GM23338 (cell line): ENCODE measurements around the gene ARL4D. TPM values are rescaled to one million over a fixed set of nuclear protein-coding genes. Genes with fewer than 3 reads are reported as not detected.
A peak's percentile ranks its signal among the peaks of the same experiment; 100 is the strongest.

Experiments
- ATAC-seq: fragments of 200-7000 bp; cut with Tn5 transposase; 3 replicates; pipeline ENCODE4 v1.9.1; 2020
- DNase-seq: peaks from one replicate; pipeline ENCODE4 v3.0.0-alpha.2; 2015; ENCODE audit warnings: low spot score
- H2AFZ ChIP-seq: fragments of 200-600 bp; sonication (generic); 2 replicates; pipeline ENCODE4 v1.8.0; 2016; ENCODE audit warnings: antibody characterized with exemption, mild to moderate bottlenecking, moderate library complexity
- H3F3A ChIP-seq: fragments of 200-600 bp; sonication (generic); replicated peaks from 2 replicates; pipeline ENCODE4 v1.8.0; 2017; ENCODE audit warnings: antibody characterized with exemption, mixed run types, low read depth
- H3K27ac ChIP-seq: fragments of 200-600 bp; sonication (generic); 2 replicates; pipeline ENCODE4 v1.6.1; 2016; ENCODE audit warnings: low read depth
- H3K27me3 ChIP-seq: fragments of 200-600 bp; sonication (generic); 2 replicates; pipeline ENCODE4 v1.8.0; 2016; ENCODE audit warnings: mild to moderate bottlenecking, mixed run types, moderate library complexity; ENCODE audit not compliant: insufficient read depth
- H3K36me3 ChIP-seq: fragments of 200-600 bp; sonication (generic); 2 replicates; pipeline ENCODE4 v1.8.0; 2016; ENCODE audit warnings: mild to moderate bottlenecking; ENCODE audit not compliant: insufficient read depth
- H3K4me1 ChIP-seq: fragments of 200-600 bp; sonication (generic); 2 replicates; pipeline ENCODE4 v1.8.0; 2016; ENCODE audit warnings: mild to moderate bottlenecking, moderate library complexity; ENCODE audit not compliant: insufficient read depth
- H3K4me2 ChIP-seq: fragments of 200-600 bp; sonication (generic); 2 replicates; pipeline ENCODE4 v1.7.1; 2017; ENCODE audit warnings: mixed run types
- H3K4me3 ChIP-seq: fragments of 200-600 bp; sonication (generic); 2 replicates; pipeline ENCODE4 v1.6.1; 2016; ENCODE audit warnings: mixed run types
- H3K79me2 ChIP-seq: fragments of 200-600 bp; sonication (generic); replicated peaks from 2 replicates; pipeline ENCODE4 v1.8.0; 2017; ENCODE audit warnings: mild to moderate bottlenecking; ENCODE audit not compliant: insufficient read depth
- H3K9me2 ChIP-seq: fragments of 200-600 bp; sonication (generic); 2 replicates; pipeline ENCODE4 v1.8.0; 2017; ENCODE audit not compliant: insufficient read depth
- H4K20me1 ChIP-seq: fragments of 200-600 bp; sonication (generic); replicated peaks from 2 replicates; pipeline ENCODE4 v1.8.0; 2017; ENCODE audit warnings: mild to moderate bottlenecking; ENCODE audit not compliant: insufficient read depth
- H3K27ac Mint-ChIP-seq: 2 replicates; pipeline ENCODE4 v1.8.0; 2020; ENCODE audit warnings: inconsistent platforms, mild to moderate bottlenecking, moderate library complexity, mixed read lengths
- H3K27me3 Mint-ChIP-seq: 3 replicates; pipeline ENCODE4 v1.8.0; 2022; ENCODE audit warnings: low read depth, mild to moderate bottlenecking, moderate library complexity, mixed read lengths, inconsistent platforms; ENCODE audit not compliant: insufficient read depth, poor library complexity
- H3K36me3 Mint-ChIP-seq: 3 replicates; pipeline ENCODE4 v1.8.0; 2021; ENCODE audit warnings: low read depth, mild to moderate bottlenecking, inconsistent platforms, moderate library complexity, mixed read lengths
- H3K4me1 Mint-ChIP-seq: 3 replicates; pipeline ENCODE4 v1.8.0; 2020; ENCODE audit warnings: mild to moderate bottlenecking, inconsistent platforms, mixed read lengths
- H3K4me3 Mint-ChIP-seq: 3 replicates; pipeline ENCODE4 v1.8.0; 2021; ENCODE audit warnings: moderate library complexity, mild to moderate bottlenecking, inconsistent platforms, mixed read lengths
- H3K9me3 Mint-ChIP-seq: 3 replicates; pipeline ENCODE4 v1.8.0; 2020; ENCODE audit warnings: moderate library complexity, mild to moderate bottlenecking, inconsistent platforms, mixed read lengths
- CREB1 ChIP-seq: fragments of 250-450 bp; sonication (Bioruptor Pico); IDR thresholded peaks from 2 replicates; pipeline ENCODE4 v1.5.0; 2020; ENCODE audit warnings: low read depth, mild to moderate bottlenecking, moderate library complexity
- EZH2phosphoT487 ChIP-seq: fragments of 200-600 bp; sonication (generic); IDR thresholded peaks from one replicate; pipeline ENCODE4 v1.8.1; 2018; ENCODE audit warnings: antibody characterized with exemption; ENCODE audit not compliant: unreplicated experiment
- NANOG ChIP-seq: IDR thresholded peaks from 2 replicates; pipeline ENCODE4 v1.6.1; 2016; ENCODE audit warnings: antibody characterized with exemption, borderline replicate concordance
- ZNF331 ChIP-seq: fragments of 250-450 bp; sonication (Bioruptor Pico); IDR thresholded peaks from 2 replicates; pipeline ENCODE4 v1.5.0; 2020; ENCODE audit warnings: low read depth, mild to moderate bottlenecking, moderate library complexity
- polyA plus RNA-seq: library from polyadenylated mRNA; unstranded; fragments of >200 nt; fragmentation: Nextera tagmentation; extraction: Ambion mirVana; gene quantifications from 2 replicates; pipeline ENCODE4 v1.2.1, GENCODE V29; 2016
- total RNA-seq: library from RNA; depleted of rRNA; stranded (reverse); fragments of >200 nt; shearing (Covaris generic); gene quantifications from 2 replicates; pipeline ENCODE4 v1.2.3, GENCODE V29; 2014
- TF ChIP-seq, protein P1 (sequence below): IDR thresholded peaks from one replicate; pipeline ENCODE4 v1.6.1; 2018; ENCODE audit warnings: antibody characterized with exemption; ENCODE audit not compliant: unreplicated experiment
- TF ChIP-seq, protein P2 (sequence below): fragments of 250-450 bp; sonication (Bioruptor Pico); IDR thresholded peaks from 2 replicates; pipeline ENCODE4 v1.5.0; 2020; ENCODE audit warnings: mild to moderate bottlenecking, moderate library complexity

Gene ARL4D
- total and polyA plus RNA-seq, 2 experiments from 2014 or later: 8.7 to 9.5 TPM

DNA sequence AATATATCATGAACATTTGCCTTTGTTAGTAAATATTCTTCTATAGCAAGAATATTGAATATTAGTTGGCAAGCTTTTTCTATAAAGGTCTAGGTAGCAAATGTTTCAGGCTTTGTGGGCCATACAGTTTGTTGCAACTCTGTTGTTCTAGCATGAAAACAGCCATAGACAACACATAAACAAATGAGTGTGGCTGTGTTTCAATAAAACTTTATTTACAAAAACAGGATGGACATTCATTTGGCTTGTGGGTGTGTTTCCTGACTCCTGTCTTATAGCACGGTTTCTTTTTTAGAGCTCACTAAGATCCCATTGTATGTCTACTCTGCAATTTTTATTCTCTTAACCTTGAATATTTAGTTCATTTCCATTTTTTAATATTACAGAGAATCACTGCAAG lies 39.0 kb downstream of the ARL4D start (continued):
- TF ChIP-seq, protein P1, sequence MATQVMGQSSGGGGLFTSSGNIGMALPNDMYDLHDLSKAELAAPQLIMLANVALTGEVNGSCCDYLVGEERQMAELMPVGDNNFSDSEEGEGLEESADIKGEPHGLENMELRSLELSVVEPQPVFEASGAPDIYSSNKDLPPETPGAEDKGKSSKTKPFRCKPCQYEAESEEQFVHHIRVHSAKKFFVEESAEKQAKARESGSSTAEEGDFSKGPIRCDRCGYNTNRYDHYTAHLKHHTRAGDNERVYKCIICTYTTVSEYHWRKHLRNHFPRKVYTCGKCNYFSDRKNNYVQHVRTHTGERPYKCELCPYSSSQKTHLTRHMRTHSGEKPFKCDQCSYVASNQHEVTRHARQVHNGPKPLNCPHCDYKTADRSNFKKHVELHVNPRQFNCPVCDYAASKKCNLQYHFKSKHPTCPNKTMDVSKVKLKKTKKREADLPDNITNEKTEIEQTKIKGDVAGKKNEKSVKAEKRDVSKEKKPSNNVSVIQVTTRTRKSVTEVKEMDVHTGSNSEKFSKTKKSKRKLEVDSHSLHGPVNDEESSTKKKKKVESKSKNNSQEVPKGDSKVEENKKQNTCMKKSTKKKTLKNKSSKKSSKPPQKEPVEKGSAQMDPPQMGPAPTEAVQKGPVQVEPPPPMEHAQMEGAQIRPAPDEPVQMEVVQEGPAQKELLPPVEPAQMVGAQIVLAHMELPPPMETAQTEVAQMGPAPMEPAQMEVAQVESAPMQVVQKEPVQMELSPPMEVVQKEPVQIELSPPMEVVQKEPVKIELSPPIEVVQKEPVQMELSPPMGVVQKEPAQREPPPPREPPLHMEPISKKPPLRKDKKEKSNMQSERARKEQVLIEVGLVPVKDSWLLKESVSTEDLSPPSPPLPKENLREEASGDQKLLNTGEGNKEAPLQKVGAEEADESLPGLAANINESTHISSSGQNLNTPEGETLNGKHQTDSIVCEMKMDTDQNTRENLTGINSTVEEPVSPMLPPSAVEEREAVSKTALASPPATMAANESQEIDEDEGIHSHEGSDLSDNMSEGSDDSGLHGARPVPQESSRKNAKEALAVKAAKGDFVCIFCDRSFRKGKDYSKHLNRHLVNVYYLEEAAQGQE: no peak

DNA sequence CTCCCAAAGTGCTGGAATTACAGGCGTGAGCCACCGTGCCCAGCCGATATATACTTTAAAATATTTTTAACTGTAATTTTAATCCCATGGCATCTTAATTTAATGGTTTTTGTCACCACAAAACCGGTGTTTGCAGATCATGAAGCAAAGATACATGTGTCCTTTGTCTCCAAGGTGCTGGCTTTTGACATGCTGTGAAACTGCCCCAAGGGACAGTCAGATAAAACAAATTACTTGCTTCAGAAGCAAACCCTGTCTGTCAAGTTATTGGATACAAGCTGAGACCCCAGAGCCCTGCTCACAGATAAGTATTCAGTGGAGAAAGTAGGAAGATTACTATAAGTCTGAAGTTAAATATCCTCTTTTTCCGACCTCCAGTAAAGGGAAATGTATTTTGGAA lies 39.8 kb downstream of the ARL4D start:
- DNase-seq (no peak), ATAC-seq (peak; percentile 32)
- Histone ChIP-seq H3K27ac (no peak overlapping the region), H3F3A (no peaks in the 10 kb centered on the region), H3K79me2 (no peaks in the 10 kb centered on the region), H4K20me1 (no peaks in the 10 kb centered on the region), H3K9me2 (no peaks in the 10 kb centered on the region), H3K4me3 (no peak overlapping the region), H3K27me3 (no peaks in the 10 kb centered on the region), H3K36me3 (no peaks in the 10 kb centered on the region), H2AFZ (0 out of 2 replicates have a peak overlapping the region, but pooled peaks have one; percentile 1), H3K4me1 (no peaks in the 10 kb centered on the region), H3K4me2 (no peak overlapping the region)
- no peaks in the 10 kb centered on the region for H3K27me3 Mint-ChIP-seq
- H3K4me3 Mint-ChIP-seq: no peak overlapping the region
- no peaks in the 10 kb centered on the region for H3K9me3 Mint-ChIP-seq
- TF ChIP-seq, protein P2, sequence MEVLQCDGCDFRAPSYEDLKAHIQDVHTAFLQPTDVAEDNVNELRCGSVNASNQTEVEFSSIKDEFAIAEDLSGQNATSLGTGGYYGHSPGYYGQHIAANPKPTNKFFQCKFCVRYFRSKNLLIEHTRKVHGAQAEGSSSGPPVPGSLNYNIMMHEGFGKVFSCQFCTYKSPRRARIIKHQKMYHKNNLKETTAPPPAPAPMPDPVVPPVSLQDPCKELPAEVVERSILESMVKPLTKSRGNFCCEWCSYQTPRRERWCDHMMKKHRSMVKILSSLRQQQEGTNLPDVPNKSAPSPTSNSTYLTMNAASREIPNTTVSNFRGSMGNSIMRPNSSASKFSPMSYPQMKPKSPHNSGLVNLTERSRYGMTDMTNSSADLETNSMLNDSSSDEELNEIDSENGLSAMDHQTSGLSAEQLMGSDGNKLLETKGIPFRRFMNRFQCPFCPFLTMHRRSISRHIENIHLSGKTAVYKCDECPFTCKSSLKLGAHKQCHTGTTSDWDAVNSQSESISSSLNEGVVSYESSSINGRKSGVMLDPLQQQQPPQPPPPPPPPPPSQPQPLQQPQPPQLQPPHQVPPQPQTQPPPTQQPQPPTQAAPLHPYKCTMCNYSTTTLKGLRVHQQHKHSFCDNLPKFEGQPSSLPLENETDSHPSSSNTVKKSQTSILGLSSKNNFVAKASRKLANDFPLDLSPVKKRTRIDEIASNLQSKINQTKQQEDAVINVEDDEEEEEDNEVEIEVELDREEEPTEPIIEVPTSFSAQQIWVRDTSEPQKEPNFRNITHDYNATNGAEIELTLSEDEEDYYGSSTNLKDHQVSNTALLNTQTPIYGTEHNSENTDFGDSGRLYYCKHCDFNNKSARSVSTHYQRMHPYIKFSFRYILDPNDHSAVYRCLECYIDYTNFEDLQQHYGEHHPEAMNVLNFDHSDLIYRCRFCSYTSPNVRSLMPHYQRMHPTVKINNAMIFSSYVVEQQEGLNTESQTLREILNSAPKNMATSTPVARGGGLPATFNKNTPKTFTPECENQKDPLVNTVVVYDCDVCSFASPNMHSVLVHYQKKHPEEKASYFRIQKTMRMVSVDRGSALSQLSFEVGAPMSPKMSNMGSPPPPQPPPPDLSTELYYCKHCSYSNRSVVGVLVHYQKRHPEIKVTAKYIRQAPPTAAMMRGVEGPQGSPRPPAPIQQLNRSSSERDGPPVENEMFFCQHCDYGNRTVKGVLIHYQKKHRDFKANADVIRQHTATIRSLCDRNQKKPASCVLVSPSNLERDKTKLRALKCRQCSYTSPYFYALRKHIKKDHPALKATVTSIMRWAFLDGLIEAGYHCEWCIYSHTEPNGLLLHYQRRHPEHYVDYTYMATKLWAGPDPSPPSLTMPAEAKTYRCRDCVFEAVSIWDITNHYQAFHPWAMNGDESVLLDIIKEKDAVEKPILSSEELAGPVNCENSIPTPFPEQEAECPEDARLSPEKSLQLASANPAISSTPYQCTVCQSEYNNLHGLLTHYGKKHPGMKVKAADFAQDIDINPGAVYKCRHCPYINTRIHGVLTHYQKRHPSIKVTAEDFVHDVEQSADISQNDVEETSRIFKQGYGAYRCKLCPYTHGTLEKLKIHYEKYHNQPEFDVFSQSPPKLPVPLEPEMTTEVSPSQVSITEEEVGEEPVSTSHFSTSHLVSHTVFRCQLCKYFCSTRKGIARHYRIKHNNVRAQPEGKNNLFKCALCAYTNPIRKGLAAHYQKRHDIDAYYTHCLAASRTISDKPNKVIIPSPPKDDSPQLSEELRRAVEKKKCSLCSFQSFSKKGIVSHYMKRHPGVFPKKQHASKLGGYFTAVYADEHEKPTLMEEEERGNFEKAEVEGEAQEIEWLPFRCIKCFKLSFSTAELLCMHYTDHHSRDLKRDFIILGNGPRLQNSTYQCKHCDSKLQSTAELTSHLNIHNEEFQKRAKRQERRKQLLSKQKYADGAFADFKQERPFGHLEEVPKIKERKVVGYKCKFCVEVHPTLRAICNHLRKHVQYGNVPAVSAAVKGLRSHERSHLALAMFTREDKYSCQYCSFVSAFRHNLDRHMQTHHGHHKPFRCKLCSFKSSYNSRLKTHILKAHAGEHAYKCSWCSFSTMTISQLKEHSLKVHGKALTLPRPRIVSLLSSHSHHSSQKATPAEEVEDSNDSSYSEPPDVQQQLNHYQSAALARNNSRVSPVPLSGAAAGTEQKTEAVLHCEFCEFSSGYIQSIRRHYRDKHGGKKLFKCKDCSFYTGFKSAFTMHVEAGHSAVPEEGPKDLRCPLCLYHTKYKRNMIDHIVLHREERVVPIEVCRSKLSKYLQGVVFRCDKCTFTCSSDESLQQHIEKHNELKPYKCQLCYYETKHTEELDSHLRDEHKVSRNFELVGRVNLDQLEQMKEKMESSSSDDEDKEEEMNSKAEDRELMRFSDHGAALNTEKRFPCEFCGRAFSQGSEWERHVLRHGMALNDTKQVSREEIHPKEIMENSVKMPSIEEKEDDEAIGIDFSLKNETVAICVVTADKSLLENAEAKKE (CRISPR knock-in tag): no peak
- TF ChIP-seq NANOG (no peak), ZNF331 (CRISPR knock-in tag) (no peak), EZH2phosphoT487 (no peak), CREB1 (CRISPR knock-in tag) (no peak)
- H3K27ac Mint-ChIP-seq: no peak overlapping the region
- H3K36me3 Mint-ChIP-seq: no peaks in the 10 kb centered on the region
- peaks cover 6% of the 10 kb centered on the region; the same call in 2 of the 3 replicates for H3K4me1 Mint-ChIP-seq
